ENCODE data around the gene ZNF414. TPM values are rescaled to one million over a fixed set of nuclear protein-coding genes. Genes with fewer than 3 reads are reported as not detected.

The ZNF414 gene
- 2.2 and 4.8 TPM in 2 replicates for total RNA-seq (ENCODE audit: low replicate concordance)

GRCh38 chr19:8513687-8514504 is at the start of gene ZNF414:
ZNF414 (minus strand) TSS chr19:8514167; CDS start chr19:8514046, 121 bp downstream.

Other genes with a start within 250 kb of the ZNF414 start
- gene CD320, start 205.8 kb downstream of the ZNF414 start, total RNA-seq (ENCODE audit: low replicate concordance) = 9.0 and 30.7 TPM in 2 replicates
- 19.4 and 52.7 TPM in 2 replicates for gene NDUFA7, start 192.8 kb downstream of the ZNF414 start, total RNA-seq (ENCODE audit: low replicate concordance)
- 644 and 1,293 TPM in 2 replicates for gene RPS28, start 192.7 kb downstream of the ZNF414 start, total RNA-seq (ENCODE audit: low replicate concordance)
- 0.23 and 0.30 TPM in 2 replicates for gene KANK3, start 170.9 kb downstream of the ZNF414 start, total RNA-seq (ENCODE audit: low replicate concordance)
- 2.0 and 7.4 TPM in 2 replicates for gene ANGPTL4, start 150.0 kb downstream of the ZNF414 start, total RNA-seq (ENCODE audit: low replicate concordance)
- 59.2 and 76.3 TPM in 2 replicates for gene RAB11B, start 123.8 kb downstream of the ZNF414 start, total RNA-seq (ENCODE audit: low replicate concordance)
- 86.8 and 95.1 TPM in 2 replicates for gene MARCHF2, start 100.9 kb downstream of the ZNF414 start, total RNA-seq (ENCODE audit: low replicate concordance)
- 40.4 and 62.5 TPM in 2 replicates for gene HNRNPM, start 69.2 kb downstream of the ZNF414 start, total RNA-seq (ENCODE audit: low replicate concordance)
- not detected in 2 replicates for gene PRAM1, start 11.5 kb downstream of the ZNF414 start, total RNA-seq (ENCODE audit: low replicate concordance)
- gene MYO1F, start 63.3 kb upstream of the ZNF414 start, total RNA-seq (ENCODE audit: low replicate concordance) = 0.12 and 0.23 TPM in 2 replicates
- gene ADAMTS10, start 96.5 kb upstream of the ZNF414 start, total RNA-seq (ENCODE audit: low replicate concordance) = 13.3 and 20.1 TPM in 2 replicates
- not detected in 2 replicates for gene NFILZ, start 116.5 kb upstream of the ZNF414 start, total RNA-seq (ENCODE audit: low replicate concordance)
- not detected in 2 replicates for gene ACTL9, start 184.6 kb upstream of the ZNF414 start, total RNA-seq (ENCODE audit: low replicate concordance)
- gene OR2Z1, start 207.5 kb upstream of the ZNF414 start, total RNA-seq (ENCODE audit: low replicate concordance) = not detected in 2 replicates